ENCODE results near the gene PRKG2. TPM values are rescaled to one million over a fixed set of nuclear protein-coding genes. Genes with fewer than 3 reads are reported as not detected.
A peak's percentile ranks its signal among the peaks of the same experiment; 100 is the strongest.

The PRKG2 gene
- total RNA-seq, 1 experiment from 2014 or later: 1.9 TPM

- Histone ChIP-seq H2BK5ac (ENCODE audit: insufficient read length, low read length) (no peak overlapping the region), H3K18ac (ENCODE audit: insufficient read length, low read depth, low read length) (no peak overlapping the region), H2AK5ac (ENCODE audit: insufficient read length, low read length) (no peak overlapping the region), H2AFZ (ENCODE audit: low read length) (no peak overlapping the region), H3T11ph (ENCODE audit: low read length) (no peak overlapping the region), H4K8ac (replicated peaks; ENCODE audit: insufficient read length, low read depth, low read length) (no peak overlapping the region), H3K27ac (ENCODE audit: insufficient read length, low read depth, low read length) (no peak overlapping the region), H4K5ac (ENCODE audit: insufficient read length, low read depth, low read length) (no peak overlapping the region), H3K79me1 (ENCODE audit: insufficient read depth, low read depth, low read length, poor library complexity, severe bottlenecking) (no peaks in the 10 kb centered on the region), H2BK12ac (ENCODE audit: insufficient read length, low read depth, low read length) (no peak overlapping the region), H3K9ac (ENCODE audit: extremely low read depth, insufficient read length, low read length) (no peak overlapping the region), H4K91ac (ENCODE audit: insufficient read length, low read depth, low read length) (no peak overlapping the region), H3K23ac (ENCODE audit: insufficient read length, low read depth, low read length) (no peak overlapping the region), H2BK120ac (ENCODE audit: low read depth, low read length, poor library complexity, severe bottlenecking) (no peak overlapping the region), H2BK20ac (ENCODE audit: low read depth, low read length, poor library complexity, severe bottlenecking) (no peak overlapping the region), H2BK15ac (ENCODE audit: low read depth, low read length) (no peak overlapping the region), H3K9me3 (ENCODE audit: control insufficient read depth, low read depth, low read length) (no peaks in the 10 kb centered on the region), H3K14ac (ENCODE audit: insufficient read depth, low read length) (no peak overlapping the region), H3K4ac (ENCODE audit: low read depth, low read length) (no peak overlapping the region), H3K4me2 (ENCODE audit: insufficient read depth, insufficient read length, low read length) (no peak overlapping the region), H3K56ac (ENCODE audit: insufficient read length, low read depth, low read length) (no peak overlapping the region), H3K23me2 (ENCODE audit: insufficient read length, low read depth, low read length, poor library complexity, severe bottlenecking) (no peaks in the 10 kb centered on the region), H3K27me3 (ENCODE audit: insufficient read depth, low read length) (no peaks in the 10 kb centered on the region), H3K79me2 (ENCODE audit: insufficient read depth, low read length) (no peaks in the 10 kb centered on the region), H3K4me1 (ENCODE audit: insufficient read depth, low read length) (no peaks in the 10 kb centered on the region), H4K20me1 (ENCODE audit: control insufficient read depth, insufficient read depth, insufficient read length) (no peaks in the 10 kb centered on the region)
- Mint-ChIP-seq H3K36me3 (ENCODE audit: insufficient read depth in 1 of 3, low read depth in 3 of 3) (no peaks in the 10 kb centered on the region), H3K27me3 (ENCODE audit: low read depth) (no peaks in the 10 kb centered on the region), H3K4me1 (peaks cover 5 to 7% of the 10 kb centered on the region in 2 experiments), H3K4me3 (no peak overlapping the region), H3K9me3 (no peaks in the 10 kb centered on the region), H3K27ac (0 out of 7 replicates have a peak overlapping the region, but pooled peaks of 1 of the 3 experiments have one; percentile 8)
- no CpG with 5 or more reads among the region's 5 CpGs for WGBS (ENCODE audit: extremely low coverage, insufficient read length, low lambda C conversion rate)
- no peak for TF ChIP-seq CTCF (conservative IDR thresholded peaks at IDR 0.05)
- no peak for DNase-seq
Observed at GRCh38 chr4:81166458-81167160, 48.4 kb downstream of the PRKG2 start.

Data from H9 (cell line).